Stimulated activated naive B cell treated with anti-CD40 and anti-IgM and Interleukin-4, amounts not matched to agents 10 μg/mL and 1 μg/mL and 100 μg/mL, for 72 hours (primary cell): ENCODE data around the gene YWHAE.
"Not testable (repeated sequence)": the region's sequence is repeated elsewhere in the genome, so short reads cannot be mapped to it uniquely, and the experiment has no call there.

Experiments
- ATAC-seq, 2 donors: fragments of 150-1000 bp; cut with Tn5 transposase; replicated peaks; 2 replicates each; pipeline ENCODE4 v1.10.0; 2021; ENCODE audit warnings: moderate library complexity in 1 of 2
- DNase-seq: peaks from one replicate; pipeline ENCODE4 v3.0.0; 2021
- H3K27ac Mint-ChIP-seq: one replicate; pipeline ENCODE4 v1.8.0; 2022; ENCODE audit warnings: mild to moderate bottlenecking, mixed read lengths
- H3K27me3 Mint-ChIP-seq, 2 donors: one replicate each; pipeline ENCODE4 v1.8.0; 2022; ENCODE audit warnings: mixed read lengths in 2 of 2
- H3K36me3 Mint-ChIP-seq, 2 donors: one replicate each; pipeline ENCODE4 v1.8.0; 2022; ENCODE audit warnings: mixed read lengths in 2 of 2, mild to moderate bottlenecking in 1 of 2
- H3K4me1 Mint-ChIP-seq, 2 donors: one replicate each; pipeline ENCODE4 v1.8.0; 2022; ENCODE audit warnings: mixed read lengths in 2 of 2, mild to moderate bottlenecking in 1 of 2
- H3K4me3 Mint-ChIP-seq, 2 donors: one replicate each; pipeline ENCODE4 v1.8.0; 2022; ENCODE audit warnings: mild to moderate bottlenecking in 2 of 2, mixed read lengths in 2 of 2, moderate library complexity in 1 of 2
- H3K9me3 Mint-ChIP-seq, 2 donors: one replicate each; pipeline ENCODE4 v1.8.0; 2022; ENCODE audit warnings: mixed read lengths in 2 of 2, mild to moderate bottlenecking in 1 of 2

Gene YWHAE

DNA sequence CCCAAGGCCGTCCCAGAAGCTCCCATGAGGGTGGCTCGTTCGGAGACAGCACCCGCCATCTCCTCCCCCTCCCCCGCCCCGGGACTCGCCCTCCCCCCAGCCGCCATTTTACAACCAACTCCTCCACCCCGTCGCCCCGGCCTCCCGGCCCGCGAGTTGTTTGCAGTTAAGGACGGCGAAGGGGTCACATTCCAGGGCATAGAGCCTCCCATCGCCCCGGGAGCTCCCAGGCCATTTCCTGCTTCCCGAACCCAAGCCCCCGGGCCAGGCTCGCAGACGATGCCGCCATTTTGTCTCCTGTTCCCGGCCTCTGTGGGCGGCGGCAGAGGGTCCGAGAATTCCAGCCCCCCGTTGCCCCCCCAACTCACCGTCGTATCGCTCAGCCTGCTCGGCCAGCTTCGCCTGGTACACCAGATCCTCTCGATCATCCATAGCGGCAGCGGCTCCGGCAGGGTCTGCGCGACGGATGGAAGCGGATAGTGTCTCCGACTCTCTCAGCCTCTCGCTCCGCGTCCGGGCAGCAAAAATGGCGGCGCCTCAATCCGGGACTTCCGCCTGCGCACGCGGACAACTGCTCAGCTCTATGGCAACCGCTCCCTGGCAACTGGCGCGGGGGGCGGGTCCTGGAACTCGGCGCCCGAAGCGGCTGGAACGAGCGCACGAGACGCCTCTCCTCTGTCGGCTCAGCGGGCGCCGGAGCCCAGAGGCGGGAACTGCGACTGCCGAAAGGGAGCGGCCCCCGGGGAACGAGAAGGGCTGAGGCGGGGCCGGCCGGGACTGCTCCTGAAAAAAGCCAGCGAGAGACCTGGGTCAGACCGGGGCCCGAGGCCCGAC lies at the start of gene YWHAE:
Gene YWHAE (minus strand): TSS at position 544 of the 834 bp plus-strand sequence. CDS start 112 bp downstream, at position 432.
- peaks cover 16 to 35% of the 10 kb centered on the region in 2 donors for H3K4me1 Mint-ChIP-seq
- H3K4me3 Mint-ChIP-seq, result peak within 1 kb of the TSS; percentile 99 to 100
- peaks cover 17 to 40% of the 10 kb centered on the region in 2 donors for H3K36me3 Mint-ChIP-seq
- peak; percentile 95 for DNase-seq
- H3K27me3 Mint-ChIP-seq, result no peaks in the 10 kb centered on the region
- H3K9me3 Mint-ChIP-seq, result no peaks in the 10 kb centered on the region
- peak; percentile 92 to 94 for ATAC-seq
- peak within 1 kb of the TSS; percentile 100 for H3K27ac Mint-ChIP-seq

DNA sequence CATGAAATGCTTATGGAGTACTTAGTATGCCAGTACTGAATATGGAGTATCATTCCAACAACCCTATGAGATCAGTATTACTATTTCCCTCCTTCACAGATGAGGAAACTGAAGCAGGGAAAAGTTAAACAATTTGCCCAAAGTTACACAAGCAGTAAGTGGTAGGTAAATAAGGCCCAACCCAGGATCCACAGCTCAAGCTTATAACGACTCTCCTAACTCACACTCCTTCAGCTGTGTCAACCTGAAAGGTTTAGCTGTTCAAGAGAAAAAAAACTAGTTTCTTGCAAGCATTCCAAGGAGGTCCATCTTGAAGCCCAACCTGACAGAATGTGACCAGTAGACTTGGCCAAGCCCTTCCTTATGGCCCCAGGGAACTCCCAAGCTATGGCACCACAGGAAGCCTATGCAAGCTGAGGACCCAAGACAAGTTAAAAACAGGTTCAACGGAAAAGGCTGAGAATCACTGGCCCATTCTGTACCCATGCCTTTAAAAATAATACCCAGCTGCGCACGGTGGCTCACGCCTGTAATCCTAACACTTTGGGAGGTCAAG lies 49.5 kb upstream of the YWHAE start:
- ATAC-seq (no peak), DNase-seq (no peak)
- Mint-ChIP-seq H3K27me3 (no peaks in the 10 kb centered on the region), H3K4me3 (no peak overlapping the region), H3K4me1 (peaks cover 19 to 66% of the 10 kb centered on the region in 2 donors), H3K9me3 (no peaks in the 10 kb centered on the region), H3K36me3 (peaks cover 23 to 40% of the 10 kb centered on the region in 2 donors), H3K27ac (peak overlapping the region; percentile 14)

DNA sequence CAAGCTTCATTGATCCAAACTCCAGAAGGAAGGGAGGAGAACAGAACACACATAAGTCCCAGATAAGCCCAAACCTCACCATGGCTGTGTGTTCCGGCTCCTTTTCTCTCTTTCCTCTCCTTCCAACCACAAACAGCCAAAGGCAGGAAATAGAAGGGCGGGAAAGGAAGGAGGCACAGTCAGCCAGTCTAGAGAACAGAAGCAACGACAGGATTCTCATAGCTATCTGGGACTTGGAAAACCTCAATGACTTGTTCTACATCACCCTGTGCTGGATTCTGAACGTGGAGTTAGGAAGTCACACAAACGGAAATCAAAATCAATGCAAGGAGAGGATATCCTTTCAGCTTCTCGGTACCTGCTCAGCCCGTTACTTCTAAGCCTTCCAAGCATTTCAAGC lies 47.0 kb upstream of the YWHAE start:
- Mint-ChIP-seq H3K4me1 (peaks cover 12 to 43% of the 10 kb centered on the region in 2 donors), H3K27ac (no peak overlapping the region), H3K27me3 (no peaks in the 10 kb centered on the region), H3K9me3 (no peaks in the 10 kb centered on the region), H3K36me3 (peaks cover 18 to 27% of the 10 kb centered on the region in 2 donors), H3K4me3 (no peak overlapping the region)
- DNase-seq, result no peak
- ATAC-seq, result no peak

DNA sequence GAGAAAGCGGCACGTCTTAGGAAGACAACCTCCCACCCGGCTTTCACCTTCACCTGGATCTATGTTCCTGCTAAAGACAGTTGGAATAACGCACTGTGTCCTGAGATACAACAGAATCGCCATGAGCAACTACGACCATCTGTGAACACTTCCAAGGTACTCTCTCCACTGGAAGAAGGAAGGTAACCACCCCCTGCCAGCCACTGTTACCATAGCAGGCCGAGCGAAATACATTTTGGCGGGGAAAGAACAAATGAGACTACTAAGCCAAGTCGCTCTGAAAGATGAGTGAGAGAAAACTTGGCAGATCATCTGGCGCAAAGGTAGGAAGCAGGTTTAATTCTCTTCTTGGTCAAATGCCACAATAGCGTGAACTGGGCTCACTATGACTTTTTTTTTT lies 46.2 kb upstream of the YWHAE start:
- peaks cover 19 to 20% of the 10 kb centered on the region in 2 donors for H3K36me3 Mint-ChIP-seq
- H3K27me3 Mint-ChIP-seq, result no peaks in the 10 kb centered on the region
- H3K27ac Mint-ChIP-seq, result no peak overlapping the region
- ATAC-seq (no peak), DNase-seq (no peak)
- H3K4me1 Mint-ChIP-seq, result peaks cover 11 to 36% of the 10 kb centered on the region in 2 donors
- no peak overlapping the region for H3K4me3 Mint-ChIP-seq
- no peaks in the 10 kb centered on the region for H3K9me3 Mint-ChIP-seq

GRCh38 chr17:1445695-1446094 lies 45.7 kb upstream of the YWHAE start:
- H3K4me1 Mint-ChIP-seq, result peaks cover 11 to 36% of the 10 kb centered on the region in 2 donors
- ATAC-seq, DNase-seq, H3K27ac Mint-ChIP-seq, H3K4me3 Mint-ChIP-seq, H3K9me3 Mint-ChIP-seq, H3K27me3 Mint-ChIP-seq: not testable (repeated sequence)
- H3K36me3 Mint-ChIP-seq, result peaks cover 19 to 20% of the 10 kb centered on the region in 2 donors

DNA sequence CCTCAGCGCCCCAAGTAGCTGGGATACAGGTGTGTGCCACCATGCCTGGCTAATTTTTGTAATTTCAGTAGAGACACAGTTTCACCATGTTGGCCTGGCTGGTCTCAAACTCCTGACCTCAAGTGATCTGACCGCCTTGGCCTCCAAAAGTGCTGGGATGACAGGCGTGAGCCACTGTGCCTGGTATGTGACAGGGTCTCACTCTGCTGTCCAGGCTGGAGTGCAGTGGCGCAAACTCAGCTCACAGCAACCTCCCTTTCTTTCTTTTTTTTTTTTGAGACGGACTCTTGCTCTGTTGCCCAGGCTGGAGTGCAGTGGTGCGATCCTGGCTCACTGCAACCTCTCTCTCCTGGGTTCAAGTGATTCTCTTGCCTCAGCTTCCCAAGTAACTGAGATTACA lies 42.7 kb upstream of the YWHAE start:
- DNase-seq, H3K27ac Mint-ChIP-seq, H3K27me3 Mint-ChIP-seq, H3K4me3 Mint-ChIP-seq, H3K9me3 Mint-ChIP-seq, ATAC-seq: not testable (repeated sequence)
- Mint-ChIP-seq H3K36me3 (peaks cover 13 to 18% of the 10 kb centered on the region in 2 donors), H3K4me1 (peaks cover 5 to 24% of the 10 kb centered on the region in 2 donors)

DNA sequence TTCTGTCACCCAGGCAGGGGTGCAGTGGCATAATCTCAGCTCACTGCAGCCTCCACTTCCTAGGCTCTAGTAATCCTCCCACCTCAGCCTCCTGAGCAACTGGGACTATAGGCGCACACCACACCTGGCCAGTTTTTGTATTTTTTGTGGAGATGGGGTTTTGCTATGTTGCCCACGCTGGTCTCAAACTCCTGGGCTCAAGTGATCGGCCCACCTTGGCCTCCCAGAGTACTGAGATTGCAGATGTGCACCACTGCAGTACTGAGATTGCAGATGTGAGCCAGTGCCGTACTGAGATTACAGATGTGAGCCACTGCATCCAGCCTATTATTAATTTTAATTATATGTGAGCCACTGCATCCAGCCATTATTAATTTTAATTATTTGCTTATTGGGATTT lies 42.2 kb upstream of the YWHAE start:
- Mint-ChIP-seq H3K4me3 (no peak overlapping the region), H3K36me3 (peaks cover 11 to 18% of the 10 kb centered on the region in 2 donors), H3K27ac (no peak overlapping the region), H3K4me1 (peaks cover 5 to 19% of the 10 kb centered on the region in 2 donors), H3K27me3 (no peaks in the 10 kb centered on the region), H3K9me3 (no peaks in the 10 kb centered on the region)
- DNase-seq (no peak), ATAC-seq (no peak)

GRCh38 chr17:1440921-1441320 lies 40.9 kb upstream of the YWHAE start:
- peaks cover 12 to 24% of the 10 kb centered on the region in 2 donors for H3K36me3 Mint-ChIP-seq
- no peaks in the 10 kb centered on the region for H3K9me3 Mint-ChIP-seq
- H3K4me1 Mint-ChIP-seq, result peaks cover 5 to 10% of the 10 kb centered on the region in 2 donors
- ATAC-seq, result no peak
- no peak overlapping the region for H3K4me3 Mint-ChIP-seq
- H3K27ac Mint-ChIP-seq, result no peak overlapping the region
- H3K27me3 Mint-ChIP-seq, result no peaks in the 10 kb centered on the region
- DNase-seq, result no peak

GRCh38 chr17:1438593-1439083 lies 38.6 kb upstream of the YWHAE start:
- no peak for DNase-seq
- Mint-ChIP-seq H3K27ac (no peak overlapping the region), H3K4me3 (no peak overlapping the region), H3K27me3 (no peaks in the 10 kb centered on the region), H3K9me3 (no peaks in the 10 kb centered on the region), H3K4me1 (peaks cover 0 to 5% of the 10 kb centered on the region in 2 donors), H3K36me3 (peaks cover 15 to 27% of the 10 kb centered on the region in 2 donors)
- ATAC-seq, result no peak

DNA sequence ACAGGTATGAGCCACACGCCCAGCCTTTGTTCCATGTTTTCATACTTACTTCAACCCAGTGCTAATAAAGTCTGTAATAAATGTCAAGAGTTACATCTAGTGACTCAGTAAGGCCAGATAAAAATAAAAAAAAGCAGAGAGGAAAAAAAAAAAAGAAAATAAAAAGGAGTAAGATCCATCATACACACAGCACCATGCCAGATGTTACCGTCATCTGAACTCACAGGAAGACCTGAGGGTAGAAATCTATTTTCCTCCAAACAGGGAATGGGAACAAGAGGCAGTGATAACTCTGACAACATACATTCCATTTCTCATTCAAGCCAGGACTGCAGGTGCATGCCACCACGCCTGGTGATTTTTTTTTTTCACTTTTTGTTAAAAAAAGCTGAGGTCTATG lies 35.3 kb upstream of the YWHAE start:
- ATAC-seq (no peak), DNase-seq (no peak)
- Mint-ChIP-seq H3K4me3 (no peak overlapping the region), H3K9me3 (no peaks in the 10 kb centered on the region), H3K36me3 (peaks cover 22 to 40% of the 10 kb centered on the region in 2 donors), H3K27me3 (no peaks in the 10 kb centered on the region), H3K4me1 (peaks cover 15 to 18% of the 10 kb centered on the region in 2 donors), H3K27ac (no peak overlapping the region)

DNA sequence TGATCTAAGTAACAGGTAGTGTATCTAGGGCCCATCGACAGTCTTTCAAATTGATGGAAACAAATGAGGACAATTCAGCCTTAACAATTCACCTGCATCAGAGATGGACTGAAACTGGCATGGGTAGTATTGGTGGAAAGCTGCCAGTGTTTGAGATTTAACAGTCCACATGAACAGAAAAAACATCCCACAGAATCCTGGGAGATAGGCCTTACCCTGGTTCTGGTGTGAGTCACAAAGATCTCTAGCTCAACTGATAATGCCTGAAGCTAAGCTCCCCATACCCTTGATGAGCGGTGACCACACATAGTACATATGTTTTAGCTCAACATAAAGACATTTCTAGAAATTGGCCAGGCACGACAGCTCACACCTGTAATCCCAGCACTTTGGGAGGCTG lies 34.1 kb upstream of the YWHAE start:
- Mint-ChIP-seq H3K36me3 (peaks cover 28 to 45% of the 10 kb centered on the region in 2 donors), H3K4me1 (peaks cover 15 to 18% of the 10 kb centered on the region in 2 donors), H3K27me3 (no peaks in the 10 kb centered on the region), H3K4me3 (no peak overlapping the region), H3K27ac (no peak overlapping the region), H3K9me3 (no peaks in the 10 kb centered on the region)
- DNase-seq (no peak), ATAC-seq (no peak)

DNA sequence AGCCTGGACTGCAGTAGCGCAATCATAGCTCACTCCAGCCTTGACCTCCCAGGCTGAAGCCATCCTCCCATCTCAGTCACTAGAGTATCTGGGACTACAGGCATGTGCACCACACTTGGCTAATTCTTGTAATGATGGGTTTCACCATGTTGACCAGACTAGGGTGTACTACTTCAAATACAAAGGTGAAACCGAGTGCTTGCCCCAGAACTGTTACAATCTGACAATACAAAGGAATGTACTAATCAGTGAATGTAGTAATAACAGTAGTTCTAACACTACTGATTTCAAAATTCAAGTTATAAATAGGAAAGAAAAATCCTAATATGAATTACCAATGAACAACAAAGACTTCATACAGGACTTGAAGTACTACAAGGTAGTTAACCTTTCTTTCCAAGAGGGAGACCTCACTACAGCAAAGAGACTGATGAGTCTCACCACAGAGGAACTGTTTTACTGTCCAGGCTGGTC lies 31.6 kb upstream of the YWHAE start:
- Mint-ChIP-seq H3K9me3 (no peaks in the 10 kb centered on the region), H3K4me1 (peaks cover 15 to 23% of the 10 kb centered on the region in 2 donors), H3K27ac (no peak overlapping the region), H3K4me3 (peak overlapping the region in 1 of 2 donors; percentile 21), H3K27me3 (no peaks in the 10 kb centered on the region), H3K36me3 (peaks cover 32 to 46% of the 10 kb centered on the region in 2 donors)
- peak; percentile 42 to 83 for ATAC-seq
- DNase-seq, result no peak

- peaks cover 18 to 32% of the 10 kb centered on the region in 2 donors for H3K4me1 Mint-ChIP-seq
- DNase-seq (no peak), ATAC-seq (no peak)
- no peak overlapping the region for H3K4me3 Mint-ChIP-seq
- no peaks in the 10 kb centered on the region for H3K27me3 Mint-ChIP-seq
- peaks cover 40 to 42% of the 10 kb centered on the region in 2 donors for H3K36me3 Mint-ChIP-seq
- H3K27ac Mint-ChIP-seq, result no peak overlapping the region
- H3K9me3 Mint-ChIP-seq, result no peaks in the 10 kb centered on the region
These were observed 23.6 kb upstream of the YWHAE start for GRCh38 chr17:1423456-1424135.

DNA sequence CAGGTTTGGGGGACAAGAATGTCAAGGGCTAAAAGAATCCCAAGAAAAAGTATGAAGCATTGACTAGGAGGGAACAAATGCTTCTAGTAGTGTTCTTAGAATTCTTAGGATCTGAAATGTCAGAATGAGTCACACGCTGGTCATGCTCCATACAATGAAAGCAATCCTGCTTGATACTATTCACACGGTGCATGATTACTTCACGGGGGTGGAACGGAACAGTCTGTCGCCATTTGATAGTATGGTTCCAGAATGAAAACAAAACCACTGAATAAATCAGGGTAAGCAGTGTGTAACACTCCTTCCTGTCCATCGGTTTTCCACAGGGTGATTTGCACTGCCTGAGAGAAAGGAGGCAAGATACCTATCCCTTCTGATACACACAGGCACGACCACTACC lies 22.9 kb upstream of the YWHAE start:
- DNase-seq (no peak), ATAC-seq (no peak)
- Mint-ChIP-seq H3K27ac (no peak overlapping the region), H3K36me3 (peaks cover 37 to 40% of the 10 kb centered on the region in 2 donors), H3K4me1 (peaks cover 18 to 26% of the 10 kb centered on the region in 2 donors), H3K27me3 (no peaks in the 10 kb centered on the region), H3K9me3 (no peaks in the 10 kb centered on the region), H3K4me3 (no peak overlapping the region)
